ENCODE results near the gene JUP.

DNA sequence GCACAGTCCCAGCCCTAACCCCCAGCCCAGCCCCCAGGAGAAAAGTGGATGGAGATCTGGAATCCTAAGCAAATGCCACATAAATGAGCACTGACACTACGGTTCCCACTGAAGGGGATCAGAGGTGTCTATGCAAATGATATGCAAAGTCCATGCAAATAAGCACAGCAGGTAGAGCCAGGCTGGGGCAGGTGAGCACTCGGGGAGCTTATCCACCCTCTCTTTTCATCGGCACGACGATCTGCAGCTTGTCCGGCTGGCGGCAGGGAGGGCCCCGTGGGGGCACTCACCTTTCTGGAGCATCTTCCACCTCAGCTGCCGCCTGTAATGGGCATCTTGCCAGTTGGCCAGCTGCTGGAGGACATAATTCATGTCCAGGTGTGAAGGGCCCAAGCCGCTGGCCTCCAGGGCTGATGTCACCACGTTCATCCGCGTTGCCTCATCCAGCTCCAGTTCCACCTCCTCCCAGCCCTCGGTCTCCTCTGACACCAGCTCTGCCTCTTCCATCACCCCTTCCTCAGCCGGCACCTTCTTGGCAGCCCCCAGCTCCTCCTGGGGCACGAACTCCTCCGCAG is 61.9 kb downstream of the JUP start:
- no peak for TF ChIP-seq TARDBP (IDR thresholded peaks at IDR 0.05)
- no peak for TF ChIP-seq SP1 (IDR thresholded peaks at IDR 0.05)
- TF ChIP-seq FOXK2 (IDR thresholded peaks at IDR 0.05), result no peak
- no peak for TF ChIP-seq ARNT (IDR thresholded peaks at IDR 0.05)
- no peak for TF ChIP-seq ELF4 (IDR thresholded peaks at IDR 0.05)
- TF ChIP-seq BHLHE40 (IDR thresholded peaks at IDR 0.05; ENCODE audit: borderline replicate concordance), result no peak
- no peak for TF ChIP-seq PKNOX1 (IDR thresholded peaks at IDR 0.05)
- no peak for TF ChIP-seq LEF1 (IDR thresholded peaks at IDR 0.05; ENCODE audit: borderline replicate concordance)
- TF ChIP-seq SUZ12 (IDR thresholded peaks at IDR 0.05), result no peak
- TF ChIP-seq CTBP1 (IDR thresholded peaks at IDR 0.05; ENCODE audit: borderline replicate concordance), result no peak
- TF ChIP-seq NFRKB (IDR thresholded peaks at IDR 0.05), result no peak
